ENCODE data around the gene NMNAT1.
"Not testable (repeated sequence)": the region's sequence is repeated elsewhere in the genome, so short reads cannot be mapped to it uniquely, and the experiment has no call there.

NMNAT1 gene

GRCh38 chr1:9922342-9922741, 20.9 kb upstream of the NMNAT1 start:
- DNase-seq: no peak

GRCh38 chr1:9927259-9927658, 16.0 kb upstream of the NMNAT1 start:
- no peak for DNase-seq

GRCh38 chr1:9929431-9930385, 13.6 kb upstream of the NMNAT1 start:
- no peak for DNase-seq

GRCh38 chr1:9942399-9942938, 806 bp upstream of the NMNAT1 start:
- DNase-seq: peak; percentile 11

- DNase-seq: no peak
Observed at GRCh38 chr1:9946315-9946714, 3.0 kb downstream of the NMNAT1 start.

- DNase-seq: no peak
Observed at GRCh38 chr1:9957726-9958125, 14.5 kb downstream of the NMNAT1 start.

- no peak for DNase-seq
Observed at GRCh38 chr1:9960011-9960410, 16.7 kb downstream of the NMNAT1 start.

GRCh38 chr1:9960706-9961562, 17.7 kb downstream of the NMNAT1 start:
- no peak for DNase-seq

- no peak for DNase-seq
Observed at GRCh38 chr1:9984253-9984652, 41.0 kb downstream of the NMNAT1 start.

- no peak for DNase-seq
Observed at GRCh38 chr1:9985001-9985400, 41.7 kb downstream of the NMNAT1 start.

GRCh38 chr1:9989773-9990172, 46.5 kb downstream of the NMNAT1 start:
- DNase-seq: no peak

GRCh38 chr1:9990944-9991343, 47.7 kb downstream of the NMNAT1 start:
- no peak for DNase-seq

- DNase-seq: no peak
Observed at GRCh38 chr1:9992910-9993309, 49.6 kb downstream of the NMNAT1 start.

GRCh38 chr1:9993561-9994075, 50.3 kb downstream of the NMNAT1 start:
- no peak for DNase-seq

- peak; percentile 22 for DNase-seq
Observed at GRCh38 chr1:9996624-9997582, 53.6 kb downstream of the NMNAT1 start, which contains the start of gene RBP7. Gene RBP7 (plus strand): TSS chr1:9997228. CDS start chr1:9997259, 31 bp downstream.

- no peak for DNase-seq
Observed at GRCh38 chr1:10001016-10001665, 57.9 kb downstream of the NMNAT1 start.

- DNase-seq: not testable (repeated sequence)
Observed at GRCh38 chr1:10005248-10005647, 62.0 kb downstream of the NMNAT1 start.

GRCh38 chr1:10007169-10007568, 63.9 kb downstream of the NMNAT1 start:
- no peak for DNase-seq

GRCh38 chr1:10014016-10014415, 70.7 kb downstream of the NMNAT1 start:
- DNase-seq: no peak

- no peak for DNase-seq
Observed at GRCh38 chr1:10019561-10019960, 76.3 kb downstream of the NMNAT1 start.

GRCh38 chr1:10020086-10020485, 76.8 kb downstream of the NMNAT1 start:
- DNase-seq: no peak

Data from CD4-positive, alpha-beta T cell treated with Interleukin-6 for 4 hours (primary cell).